HG03439 (cell line): Measurements from ENCODE around the gene ATP10A.

Source experiments
- ATAC-seq: cut with Tn5 transposase; IDR thresholded peaks from one replicate; pipeline ENCODE4 v1.9.1; 2021; ENCODE audit warnings: mild to moderate bottlenecking, moderate library complexity; ENCODE audit not compliant: unreplicated experiment

The ATP10A gene

DNA sequence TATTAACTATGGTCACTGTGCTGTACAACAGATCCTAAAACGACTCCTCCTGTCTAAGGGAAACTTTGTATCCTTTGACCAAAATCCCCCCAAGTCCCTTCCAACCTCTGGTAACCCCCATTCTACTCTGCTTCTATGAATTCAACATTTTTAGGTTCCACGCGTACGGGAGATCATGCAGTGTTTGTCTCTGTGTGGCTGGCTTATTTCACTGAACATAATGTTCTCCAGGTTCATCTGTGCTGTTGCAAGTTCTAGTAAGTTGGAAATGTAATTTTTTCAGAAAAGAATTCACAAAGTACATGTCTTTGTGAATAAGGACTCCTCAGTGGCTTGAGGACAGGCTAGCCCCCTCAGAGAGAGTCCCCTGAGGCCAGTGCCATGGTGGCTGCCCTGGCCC, 66.1 kb downstream of the ATP10A start:
- no peak for ATAC-seq

- ATAC-seq = no peak
Measured at GRCh38 chr15:25796395-25796794, 66.7 kb downstream of the ATP10A start.

DNA sequence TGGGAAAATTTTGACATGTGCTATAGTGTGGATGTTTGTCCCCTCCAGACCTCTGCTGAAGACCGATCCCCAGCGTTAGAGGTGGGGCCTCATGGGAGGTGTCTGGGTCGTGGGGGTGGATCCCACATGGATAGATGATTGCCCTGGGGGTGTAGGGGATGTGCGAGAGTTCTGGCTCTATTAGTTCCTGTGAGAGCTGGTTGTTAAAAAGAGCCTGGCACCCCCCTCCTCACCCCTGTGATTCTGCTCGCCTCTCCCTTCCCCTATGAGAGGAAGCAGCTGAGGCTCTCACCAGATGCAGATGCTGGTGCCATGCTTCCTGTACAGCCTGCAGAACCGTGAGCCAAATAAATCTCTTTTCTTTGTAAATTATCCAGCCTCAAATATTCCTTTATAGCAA, 67.4 kb downstream of the ATP10A start:
- ATAC-seq = no peak

DNA sequence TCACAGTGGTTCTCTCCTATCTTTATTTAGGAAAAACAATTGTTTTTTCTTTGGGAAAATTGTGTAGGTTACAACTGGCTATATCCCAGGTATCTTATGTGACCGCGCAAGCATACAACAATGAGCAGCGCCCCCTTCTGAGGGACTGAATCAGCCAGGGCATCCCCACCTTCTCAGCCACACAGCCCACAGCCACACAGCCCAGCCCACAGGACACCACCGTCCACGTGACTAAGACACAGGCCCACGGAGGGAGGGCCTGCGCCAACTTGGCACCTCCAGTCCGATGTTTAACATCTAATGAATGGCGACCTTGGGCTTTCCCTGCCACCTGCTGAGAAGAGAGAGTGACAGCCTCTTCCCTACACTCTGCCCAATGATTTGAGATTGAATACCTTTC, 68.1 kb downstream of the ATP10A start:
- no peak for ATAC-seq

DNA sequence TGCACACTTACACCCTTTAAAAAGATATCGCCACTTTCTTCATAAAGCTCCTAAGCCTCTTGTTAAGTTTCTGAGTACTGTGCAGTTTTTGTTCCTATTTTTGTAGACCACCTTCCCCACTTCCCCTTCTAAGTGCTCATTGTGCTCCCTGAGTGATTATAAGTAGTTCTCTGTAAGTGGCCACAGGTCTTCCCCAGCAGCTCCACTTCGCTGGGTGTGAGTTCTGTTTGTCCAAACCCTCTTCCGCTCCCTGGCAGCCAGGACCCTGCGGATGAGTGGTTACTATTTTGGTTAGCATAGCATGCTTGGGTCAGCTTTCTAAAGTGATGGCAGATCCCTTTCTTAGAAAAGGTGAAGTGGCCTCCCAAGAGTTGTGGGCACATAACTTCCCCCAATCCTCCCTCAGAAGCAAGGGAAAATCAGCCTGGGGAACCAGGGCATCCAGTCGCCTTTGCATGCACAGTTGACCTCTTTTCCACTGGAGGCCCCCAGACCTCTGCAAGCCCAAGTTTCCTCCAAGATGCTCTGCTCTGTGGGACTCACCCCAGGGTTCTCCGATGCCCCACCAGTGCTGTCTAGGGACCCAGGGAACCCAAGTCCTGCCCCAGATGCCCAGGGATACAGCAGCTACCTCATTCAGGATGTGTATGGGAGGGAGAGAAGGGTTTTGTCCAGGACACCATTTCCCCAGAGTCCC, 69.6 kb downstream of the ATP10A start:
- no peak for ATAC-seq

DNA sequence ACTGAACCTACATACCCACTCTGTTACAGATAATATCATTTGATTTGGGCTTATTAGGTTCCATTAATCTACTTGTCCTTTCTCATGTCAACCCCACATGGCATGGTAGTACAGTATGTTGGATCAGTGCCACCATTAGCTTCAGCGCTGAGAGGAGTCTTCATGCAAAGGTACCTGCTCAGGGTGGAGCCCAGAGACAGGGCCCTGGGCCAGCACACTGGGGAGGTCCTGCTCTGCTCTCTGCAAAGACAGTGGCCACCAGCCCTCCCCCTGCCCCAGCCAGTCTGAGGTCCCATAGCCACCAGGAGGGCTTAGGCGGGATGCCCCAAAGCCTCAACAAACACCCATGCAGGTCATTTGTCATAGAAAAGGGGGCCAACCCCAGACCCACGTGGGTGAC, 71.0 kb downstream of the ATP10A start:
- ATAC-seq = no peak

- ATAC-seq = no peak
Measured at GRCh38 chr15:25790000-25790660, 73.0 kb downstream of the ATP10A start.

DNA sequence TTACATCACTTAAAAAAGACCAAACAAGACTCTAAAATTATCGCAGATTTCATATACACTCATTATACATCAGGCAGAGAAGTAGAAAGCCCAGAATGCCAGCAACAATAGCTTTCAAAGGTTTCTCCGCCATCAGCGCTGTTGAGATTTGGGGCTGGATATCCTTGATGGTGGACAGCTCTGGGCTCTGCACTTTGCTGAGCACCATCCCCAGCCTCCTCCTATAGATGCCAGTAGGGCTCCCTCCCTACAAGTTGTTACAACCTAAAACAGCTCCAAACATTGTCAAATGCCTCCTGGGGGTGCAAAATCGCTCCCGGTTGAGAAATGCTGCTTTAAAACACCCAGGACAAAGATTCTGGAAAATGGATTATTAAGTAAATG, 73.5 kb downstream of the ATP10A start:
- no peak for ATAC-seq

DNA sequence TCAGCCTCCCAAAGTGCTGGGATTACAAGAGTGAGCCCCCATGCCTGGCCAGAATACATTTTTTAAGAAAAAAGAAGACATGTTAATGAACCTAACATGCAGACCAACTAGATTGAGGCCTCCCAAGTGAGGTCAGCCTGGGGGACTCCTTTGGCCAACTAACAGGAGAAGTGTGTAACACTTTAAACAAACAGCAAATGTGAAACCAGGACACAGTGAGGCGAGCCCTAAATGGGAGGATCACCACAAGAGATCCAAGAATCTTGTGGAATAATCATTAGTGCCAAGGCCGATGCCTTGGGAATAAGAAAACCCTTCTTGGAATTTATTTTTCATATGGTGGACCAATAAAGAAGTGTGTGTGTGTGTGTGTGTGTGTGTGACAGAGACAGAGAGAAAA, 73.9 kb downstream of the ATP10A start:
- no peak for ATAC-seq

DNA sequence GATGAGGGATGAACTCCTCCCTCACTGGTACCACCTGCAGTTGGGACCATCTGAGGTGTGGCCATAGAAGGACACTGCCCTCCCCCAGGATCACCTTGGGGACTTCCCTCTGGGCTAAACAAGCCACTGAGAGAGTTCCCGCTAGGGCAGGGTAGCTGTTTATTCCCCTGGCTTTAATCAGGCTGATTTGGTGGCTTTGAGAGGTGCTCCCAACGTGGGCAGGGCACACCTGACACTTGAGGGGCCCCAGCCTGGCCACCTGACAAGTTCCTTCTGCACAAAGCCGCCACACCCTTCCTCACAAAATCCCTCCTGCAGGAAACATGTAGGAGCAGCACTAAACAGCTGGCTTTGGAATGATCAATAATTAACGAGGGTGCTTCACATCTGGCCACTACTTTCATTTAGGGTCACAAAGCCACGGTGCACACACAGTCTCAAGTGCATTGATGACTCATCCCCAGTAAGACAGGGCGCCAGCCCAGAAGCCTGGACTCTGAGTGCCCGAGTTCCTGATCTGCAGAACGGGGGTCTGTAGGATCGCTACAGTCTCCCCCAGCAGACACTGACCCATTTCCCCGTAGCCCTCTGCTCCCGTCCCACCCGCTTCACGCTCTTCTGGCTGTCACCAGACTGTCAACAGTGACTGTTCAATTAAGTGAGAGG, 75.1 kb downstream of the ATP10A start:
- ATAC-seq = no peak

GRCh38 chr15:25787381-25787780, 75.7 kb downstream of the ATP10A start:
- no peak for ATAC-seq

- no peak for ATAC-seq
Measured at GRCh38 chr15:25786040-25786439, 77.1 kb downstream of the ATP10A start.

- no peak for ATAC-seq
Measured at GRCh38 chr15:25785641-25786025, 77.5 kb downstream of the ATP10A start.

- no peak for ATAC-seq
Measured at GRCh38 chr15:25784876-25785640, 78.1 kb downstream of the ATP10A start.

GRCh38 chr15:25783607-25784540, 79.3 kb downstream of the ATP10A start:
- ATAC-seq = no peak

- ATAC-seq = no peak
Measured at GRCh38 chr15:25783134-25783533, 80.0 kb downstream of the ATP10A start.

DNA sequence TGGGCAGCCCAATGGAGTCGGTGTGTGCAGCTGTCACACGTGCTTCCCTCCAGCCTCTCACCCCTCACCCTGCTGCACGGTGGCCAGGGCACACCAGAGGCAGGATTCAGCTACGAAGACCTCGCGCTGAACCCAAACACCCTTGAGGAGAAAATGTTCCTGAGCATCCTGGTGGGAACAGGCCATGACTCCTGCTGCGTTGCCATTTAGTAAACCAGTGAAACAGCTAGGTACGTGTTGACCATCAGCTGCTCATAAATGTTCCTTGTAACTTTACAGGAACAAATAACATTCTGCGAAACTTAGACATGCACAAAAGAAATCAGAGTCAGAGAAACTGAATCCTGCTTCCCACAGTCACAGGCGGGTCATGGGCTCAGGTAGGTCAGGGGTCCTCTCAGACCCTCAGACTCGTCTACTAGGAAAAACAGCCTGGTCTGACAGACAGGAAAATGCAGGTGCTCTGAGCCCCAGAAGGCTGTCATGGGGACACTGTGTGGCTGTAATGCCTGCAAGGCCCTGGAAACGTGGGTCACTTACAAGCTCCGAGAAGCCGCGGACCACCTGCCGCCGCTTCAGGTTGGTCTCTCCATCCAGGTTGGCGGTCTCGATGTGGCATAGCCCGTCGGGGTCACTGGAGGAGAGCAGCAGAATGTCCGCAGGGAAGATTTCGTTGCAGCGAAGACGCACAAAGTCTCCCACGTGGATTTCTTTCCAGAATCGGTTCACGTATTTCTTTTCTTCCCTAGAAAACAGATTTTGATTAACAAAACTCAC, 82.5 kb downstream of the ATP10A start:
- no peak for ATAC-seq

DNA sequence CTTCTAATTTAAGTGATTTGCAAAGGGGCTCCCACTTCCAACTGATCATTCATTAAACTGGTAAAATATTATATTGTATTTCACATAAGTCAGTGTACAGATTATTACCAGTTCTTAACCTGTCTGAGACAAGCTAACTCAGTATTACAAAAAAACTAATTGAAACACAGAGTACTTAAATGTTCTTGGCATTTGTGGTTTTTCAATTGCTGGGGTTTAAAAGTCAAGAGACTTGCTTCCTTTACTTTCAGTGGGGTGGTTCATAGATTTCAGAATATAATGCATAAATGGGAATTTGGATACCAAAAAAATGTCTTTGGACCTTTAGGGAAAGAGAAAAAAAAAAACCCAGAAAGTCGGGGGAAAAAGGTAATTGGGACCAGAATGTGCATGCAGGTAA, 85.0 kb downstream of the ATP10A start:
- no peak for ATAC-seq

GRCh38 chr15:25777037-25777436, 86.1 kb downstream of the ATP10A start:
- no peak for ATAC-seq
